K562 (cell line): ENCODE results near the gene EHD3. TPM values are rescaled to one million over a fixed set of nuclear protein-coding genes. Genes with fewer than 3 reads are reported as not detected.

ENCODE experiments used
- CEBPZ ChIP-seq: fragments of 150-350 bp; IDR thresholded peaks from 2 replicates; pipeline ENCODE4 v1.6.1; 2014; ENCODE audit warnings: low read depth, mild to moderate bottlenecking, low read length, borderline replicate concordance
- CTCF ChIP-seq, 3 experiments: IDR thresholded peaks in 2 of 3; conservative IDR thresholded peaks in 1 of 3; 2 replicates each; pipeline ENCODE4 v1.5.1; 2011 to 2012; ENCODE audit warnings: low read length in 3 of 3, mild to moderate bottlenecking in 3 of 3, control low read depth in 2 of 3, improper control_type of control experiment in 1 of 3, inconsistent platforms in 1 of 3, low read depth in 1 of 3, mixed read lengths in 1 of 3, moderate library complexity in 1 of 3; ENCODE audit not compliant: insufficient read depth in 2 of 3
- CTCFL ChIP-seq: IDR thresholded peaks from 2 replicates; pipeline ENCODE4 v1.6.1; 2011; ENCODE audit warnings: borderline replicate concordance, low read depth, mild to moderate bottlenecking, moderate library complexity, low read length; ENCODE audit not compliant: insufficient read depth, poor library complexity, severe bottlenecking
- POLR2G ChIP-seq: fragments of 200-400 bp; formaldehyde crosslinking; IDR thresholded peaks from 2 replicates; pipeline ENCODE4 v1.6.1; 2017; ENCODE audit warnings: low read depth, mild to moderate bottlenecking, antibody characterized with exemption, low read length, moderate library complexity
- REST ChIP-seq, 2 experiments: fragments of 450-650 bp; formaldehyde crosslinking in 1 of 2; IDR thresholded peaks; 2 replicates each; pipeline versions ENCODE4 v1.4.0 to v1.6.1; 2014 to 2020; ENCODE audit warnings: mild to moderate bottlenecking in 2 of 2, borderline replicate concordance in 1 of 2, low read depth in 1 of 2
- SMARCA5 ChIP-seq: fragments of 450-650 bp; IDR thresholded peaks from 2 replicates; pipeline ENCODE4 v1.6.1; 2016
- TAF9B ChIP-seq: fragments of 450-650 bp; IDR thresholded peaks from 2 replicates; pipeline ENCODE4 v1.6.1; 2018; ENCODE audit warnings: mild to moderate bottlenecking; ENCODE audit not compliant: partially characterized antibody
- ZNF584 ChIP-seq: fragments of 200-800 bp; sonication (Bioruptor generic); IDR thresholded peaks from 2 replicates; pipeline ENCODE4 v1.6.1; 2016; ENCODE audit warnings: low read depth, mild to moderate bottlenecking, missing genetic modification characterization, missing compliant biosample characterization
- polyA plus RNA-seq, 8 experiments: library from polyadenylated mRNA; depleted of rRNA in 4 of 8; stranded (reverse) in 5 of 8; unstranded in 3 of 8; fragments of >200 nt; fragmentation: Nextera tagmentation in 2 of 8; fragmentation: Illumina TruSeq in 1 of 8; extraction: Ambion mirVana in 2 of 8; extraction: Trizol in 1 of 8; gene quantifications; 2 replicates each; pipeline versions ENCODE4 v1.2.1 to v1.2.3, GENCODE V29; 2011 to 2014; ENCODE audit warnings: inconsistent platforms in 1 of 8, missing spikeins in 1 of 8
- total RNA-seq, 7 experiments: library from RNA; depleted of rRNA in 6 of 7; stranded (reverse); fragments of >200 nt in 6 of 7; fragmentation: Illumina TruSeq in 2 of 7; extraction: Trizol in 2 of 7; gene quantifications; 2 replicates each; pipeline versions ENCODE4 v1.2.1 to v1.2.3, GENCODE V29; 2011 to 2021; ENCODE audit warnings: low replicate concordance in 1 of 7

The EHD3 gene
- total and polyA plus RNA-seq, 9 of the 15 experiments (the other 6 are each of a cell fraction or from before 2014, with no cell fraction given) = under 0.01 to 0.04 (median 0.03) TPM; not detected in 3

GRCh38 chr2:31233741-31234682, at the start of gene EHD3 (continued):
- TF ChIP-seq REST (IDR thresholded peaks at IDR 0.05; ENCODE audit: borderline replicate concordance) = no peak
- no peak for TF ChIP-seq REST (CRISPR knock-in tag; IDR thresholded peaks at IDR 0.05; ENCODE audit: low read depth)
- 0 out of 2 replicates have a peak, but pooled peaks have one; percentile 21 for TF ChIP-seq POLR2G
- no peak for TF ChIP-seq SMARCA5
- TF ChIP-seq ZNF584 (CRISPR knock-in tag) = no peak
- TF ChIP-seq CTCF (IDR thresholded peaks at IDR 0.05 in 2 of 3, conservative IDR thresholded peaks at IDR 0.05 in 1 of 3; ENCODE audit: insufficient read depth in 2 of 3, low read depth in 1 of 3, low read length in 3 of 3) = peak; percentile 50 to 62 (median 57)
- TF ChIP-seq TAF9B = no peak
- TF ChIP-seq CTCFL = peak; percentile 60
- no peak for TF ChIP-seq CEBPZ
